ENCODE results near the gene CDK14. TPM values are rescaled to one million over a fixed set of nuclear protein-coding genes. Genes with fewer than 3 reads are reported as not detected.

The CDK14 gene
- total RNA-seq, 1 experiment from 2014 or later: 39.1 TPM

DNA sequence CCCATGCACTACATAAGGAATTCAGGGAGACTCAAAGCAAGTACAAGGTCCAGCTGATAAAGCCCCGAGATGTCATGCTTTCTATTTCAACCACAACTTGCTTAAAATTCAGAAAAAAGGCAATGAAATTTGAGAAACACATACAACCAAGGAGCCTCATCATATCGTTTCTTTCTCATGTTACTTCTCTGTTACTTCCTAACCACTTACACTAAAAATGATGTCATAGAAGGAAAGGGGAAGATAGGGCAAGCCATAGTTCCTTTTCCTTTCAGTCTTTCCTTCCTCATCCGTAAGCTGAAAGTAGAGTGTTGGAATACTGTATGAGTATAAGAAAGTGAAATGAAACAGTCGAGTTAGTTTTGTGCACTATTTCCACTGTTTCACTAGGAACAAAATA is 27.9 kb upstream of the CDK14 start:
- no TSS peak for BruUV-seq (replicated peaks)
- DNase-seq: no peak
- ChIA-PET CTCF (no interaction called here), POLR2A (ENCODE audit: unreplicated experiment) (no interaction called here)
- Histone ChIP-seq H3K4me1 (replicated peaks; ENCODE audit: insufficient read depth) (no peaks in the 10 kb centered on the region), H3K4me3 (no peak overlapping the region), H3K36me3 (ENCODE audit: low read depth) (no peaks in the 10 kb centered on the region), H2AFZ (no peak overlapping the region), H3K79me2 (ENCODE audit: low read depth) (no peaks in the 10 kb centered on the region), H3K9me3 (ENCODE audit: insufficient read depth, low read depth) (no peaks in the 10 kb centered on the region), H3K4me2 (no peak overlapping the region), H3F3A (ENCODE audit: insufficient read depth, low read depth) (no peaks in the 10 kb centered on the region), H3K27me3 (ENCODE audit: insufficient read depth, low read depth) (no peaks in the 10 kb centered on the region), H4K20me1 (ENCODE audit: insufficient read depth) (no peaks in the 10 kb centered on the region), H3K9me2 (ENCODE audit: insufficient read depth) (peaks cover 4% of the 10 kb centered on the region; the same call in 1 of the 2 replicates), H3K27ac (no peak overlapping the region)
- TF ChIP-seq, protein P1, sequence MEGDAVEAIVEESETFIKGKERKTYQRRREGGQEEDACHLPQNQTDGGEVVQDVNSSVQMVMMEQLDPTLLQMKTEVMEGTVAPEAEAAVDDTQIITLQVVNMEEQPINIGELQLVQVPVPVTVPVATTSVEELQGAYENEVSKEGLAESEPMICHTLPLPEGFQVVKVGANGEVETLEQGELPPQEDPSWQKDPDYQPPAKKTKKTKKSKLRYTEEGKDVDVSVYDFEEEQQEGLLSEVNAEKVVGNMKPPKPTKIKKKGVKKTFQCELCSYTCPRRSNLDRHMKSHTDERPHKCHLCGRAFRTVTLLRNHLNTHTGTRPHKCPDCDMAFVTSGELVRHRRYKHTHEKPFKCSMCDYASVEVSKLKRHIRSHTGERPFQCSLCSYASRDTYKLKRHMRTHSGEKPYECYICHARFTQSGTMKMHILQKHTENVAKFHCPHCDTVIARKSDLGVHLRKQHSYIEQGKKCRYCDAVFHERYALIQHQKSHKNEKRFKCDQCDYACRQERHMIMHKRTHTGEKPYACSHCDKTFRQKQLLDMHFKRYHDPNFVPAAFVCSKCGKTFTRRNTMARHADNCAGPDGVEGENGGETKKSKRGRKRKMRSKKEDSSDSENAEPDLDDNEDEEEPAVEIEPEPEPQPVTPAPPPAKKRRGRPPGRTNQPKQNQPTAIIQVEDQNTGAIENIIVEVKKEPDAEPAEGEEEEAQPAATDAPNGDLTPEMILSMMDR (conservative IDR thresholded peaks at IDR 0.05): no peak
- no peak for TF ChIP-seq EZH2 (IDR thresholded peaks at IDR 0.05; ENCODE audit: low read depth)
- intact Hi-C loops (cut with micrococcal nuclease; ENCODE audit: unreplicated experiment): no loop called here

DNA sequence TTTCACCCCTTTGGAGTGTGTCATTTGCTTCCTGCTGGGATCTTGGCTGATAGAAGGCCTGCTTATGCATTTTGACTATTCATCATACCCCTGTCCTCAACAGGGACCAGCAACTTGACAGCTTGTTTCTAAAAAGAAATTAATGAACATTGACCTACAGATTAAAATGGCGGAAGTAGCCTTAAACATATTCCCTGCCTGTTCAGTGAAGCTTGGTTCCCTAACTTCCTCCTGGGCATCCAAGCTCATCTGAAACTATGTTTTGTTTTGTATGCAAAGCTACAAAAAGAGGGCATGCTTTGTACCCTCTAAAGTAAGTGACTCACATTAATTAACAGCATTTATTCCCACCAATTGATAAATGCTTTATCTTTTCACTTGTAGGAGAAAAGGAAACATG is 26.8 kb upstream of the CDK14 start:
- POLR2A ChIA-PET (ENCODE audit: unreplicated experiment): no interaction called here
- no peaks in the 10 kb centered on the region for H3K36me3 ChIP-seq (ENCODE audit: low read depth)
- no peaks in the 10 kb centered on the region for H3F3A ChIP-seq (ENCODE audit: insufficient read depth, low read depth)
- no peak overlapping the region for H3K4me3 ChIP-seq
- no peak overlapping the region for H3K4me2 ChIP-seq
- TF ChIP-seq, protein P1 (conservative IDR thresholded peaks at IDR 0.05): no peak
- TF ChIP-seq EZH2 (IDR thresholded peaks at IDR 0.05; ENCODE audit: low read depth): no peak
- intact Hi-C loops (cut with micrococcal nuclease; ENCODE audit: unreplicated experiment): no loop called here
- no peaks in the 10 kb centered on the region for H3K9me3 ChIP-seq (ENCODE audit: insufficient read depth, low read depth)
- CTCF ChIA-PET: no interaction called here
- no peaks in the 10 kb centered on the region for H4K20me1 ChIP-seq (ENCODE audit: insufficient read depth)
- no peaks in the 10 kb centered on the region for H3K79me2 ChIP-seq (ENCODE audit: low read depth)
- BruUV-seq (replicated peaks): no TSS peak
- H3K9me2 ChIP-seq (ENCODE audit: insufficient read depth): peaks cover 4% of the 10 kb centered on the region; the same call in 1 of the 2 replicates
- no peaks in the 10 kb centered on the region for H3K4me1 ChIP-seq (replicated peaks; ENCODE audit: insufficient read depth)
- no peak for DNase-seq
- no peak overlapping the region for H3K27ac ChIP-seq
- H2AFZ ChIP-seq: no peak overlapping the region
- no peaks in the 10 kb centered on the region for H3K27me3 ChIP-seq (ENCODE audit: insufficient read depth, low read depth)

DNA sequence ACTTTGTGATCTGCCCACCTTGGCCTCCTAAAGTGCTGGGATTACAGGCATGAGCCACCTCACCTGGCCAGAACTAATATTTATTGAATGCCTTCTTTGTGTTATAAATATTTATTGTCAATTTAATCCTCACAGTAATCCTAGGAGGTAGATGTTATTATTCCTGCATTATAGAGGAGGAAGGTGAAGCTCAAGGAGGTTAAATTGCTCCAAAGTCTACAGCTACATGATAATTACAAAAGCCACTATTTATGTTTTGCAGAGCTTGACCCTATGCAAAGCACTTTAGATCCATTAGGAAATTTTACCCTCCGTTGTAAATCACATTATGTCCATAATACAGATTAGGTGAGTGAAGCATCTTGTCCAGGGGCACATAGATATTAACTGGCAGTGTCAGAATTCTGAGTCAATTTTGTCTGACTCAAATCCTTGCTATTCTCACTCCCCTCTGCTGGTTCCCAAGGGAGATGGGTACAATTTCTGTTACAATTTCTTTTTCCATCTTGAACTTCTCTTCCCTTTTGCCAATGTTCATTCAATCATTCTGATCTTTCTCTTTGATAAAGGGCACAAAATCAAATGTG is 25.7 kb upstream of the CDK14 start:
- TF ChIP-seq EZH2 (IDR thresholded peaks at IDR 0.05; ENCODE audit: low read depth): no peak
- TF ChIP-seq, protein P1 (conservative IDR thresholded peaks at IDR 0.05): no peak
- Histone ChIP-seq H3K27ac (no peak overlapping the region), H4K20me1 (ENCODE audit: insufficient read depth) (no peaks in the 10 kb centered on the region), H3K9me3 (ENCODE audit: insufficient read depth, low read depth) (no peaks in the 10 kb centered on the region), H3K27me3 (ENCODE audit: insufficient read depth, low read depth) (no peaks in the 10 kb centered on the region), H2AFZ (no peak overlapping the region), H3F3A (ENCODE audit: insufficient read depth, low read depth) (no peaks in the 10 kb centered on the region), H3K4me1 (replicated peaks; ENCODE audit: insufficient read depth) (no peaks in the 10 kb centered on the region), H3K36me3 (ENCODE audit: low read depth) (no peaks in the 10 kb centered on the region), H3K4me3 (no peak overlapping the region), H3K79me2 (ENCODE audit: low read depth) (no peaks in the 10 kb centered on the region), H3K9me2 (ENCODE audit: insufficient read depth) (peaks cover 4% of the 10 kb centered on the region; the same call in 1 of the 2 replicates), H3K4me2 (no peak overlapping the region)
- intact Hi-C loops (cut with micrococcal nuclease; ENCODE audit: unreplicated experiment): no loop called here
- ChIA-PET CTCF (no interaction called here), POLR2A (ENCODE audit: unreplicated experiment) (no interaction called here)
- no peak for DNase-seq
- BruUV-seq (replicated peaks): no TSS peak
